GM23338 (cell line): ENCODE data around the gene SLC16A5. TPM values are rescaled to one million over a fixed set of nuclear protein-coding genes. Genes with fewer than 3 reads are reported as not detected.

Experiments used
- ATAC-seq: fragments of 200-7000 bp; cut with Tn5 transposase; 3 replicates; pipeline ENCODE4 v1.9.1; 2020
- DNase-seq: peaks from one replicate; pipeline ENCODE4 v3.0.0-alpha.2; 2015; ENCODE audit warnings: low spot score
- H2AFZ ChIP-seq: fragments of 200-600 bp; sonication (generic); 2 replicates; pipeline ENCODE4 v1.8.0; 2016; ENCODE audit warnings: antibody characterized with exemption, mild to moderate bottlenecking, moderate library complexity
- H3F3A ChIP-seq: fragments of 200-600 bp; sonication (generic); replicated peaks from 2 replicates; pipeline ENCODE4 v1.8.0; 2017; ENCODE audit warnings: antibody characterized with exemption, mixed run types, low read depth
- H3K27ac ChIP-seq: fragments of 200-600 bp; sonication (generic); 2 replicates; pipeline ENCODE4 v1.6.1; 2016; ENCODE audit warnings: low read depth
- H3K27me3 ChIP-seq: fragments of 200-600 bp; sonication (generic); 2 replicates; pipeline ENCODE4 v1.8.0; 2016; ENCODE audit warnings: mild to moderate bottlenecking, mixed run types, moderate library complexity; ENCODE audit not compliant: insufficient read depth
- H3K36me3 ChIP-seq: fragments of 200-600 bp; sonication (generic); 2 replicates; pipeline ENCODE4 v1.8.0; 2016; ENCODE audit warnings: mild to moderate bottlenecking; ENCODE audit not compliant: insufficient read depth
- H3K4me1 ChIP-seq: fragments of 200-600 bp; sonication (generic); 2 replicates; pipeline ENCODE4 v1.8.0; 2016; ENCODE audit warnings: mild to moderate bottlenecking, moderate library complexity; ENCODE audit not compliant: insufficient read depth
- H3K4me2 ChIP-seq: fragments of 200-600 bp; sonication (generic); 2 replicates; pipeline ENCODE4 v1.7.1; 2017; ENCODE audit warnings: mixed run types
- H3K4me3 ChIP-seq: fragments of 200-600 bp; sonication (generic); 2 replicates; pipeline ENCODE4 v1.6.1; 2016; ENCODE audit warnings: mixed run types
- H3K79me2 ChIP-seq: fragments of 200-600 bp; sonication (generic); replicated peaks from 2 replicates; pipeline ENCODE4 v1.8.0; 2017; ENCODE audit warnings: mild to moderate bottlenecking; ENCODE audit not compliant: insufficient read depth
- H3K9me2 ChIP-seq: fragments of 200-600 bp; sonication (generic); 2 replicates; pipeline ENCODE4 v1.8.0; 2017; ENCODE audit not compliant: insufficient read depth
- H4K20me1 ChIP-seq: fragments of 200-600 bp; sonication (generic); replicated peaks from 2 replicates; pipeline ENCODE4 v1.8.0; 2017; ENCODE audit warnings: mild to moderate bottlenecking; ENCODE audit not compliant: insufficient read depth
- H3K27ac Mint-ChIP-seq: 2 replicates; pipeline ENCODE4 v1.8.0; 2020; ENCODE audit warnings: inconsistent platforms, mild to moderate bottlenecking, moderate library complexity, mixed read lengths
- H3K27me3 Mint-ChIP-seq: 3 replicates; pipeline ENCODE4 v1.8.0; 2022; ENCODE audit warnings: low read depth, mild to moderate bottlenecking, moderate library complexity, mixed read lengths, inconsistent platforms; ENCODE audit not compliant: insufficient read depth, poor library complexity
- H3K36me3 Mint-ChIP-seq: 3 replicates; pipeline ENCODE4 v1.8.0; 2021; ENCODE audit warnings: low read depth, mild to moderate bottlenecking, inconsistent platforms, moderate library complexity, mixed read lengths
- H3K4me1 Mint-ChIP-seq: 3 replicates; pipeline ENCODE4 v1.8.0; 2020; ENCODE audit warnings: mild to moderate bottlenecking, inconsistent platforms, mixed read lengths
- H3K4me3 Mint-ChIP-seq: 3 replicates; pipeline ENCODE4 v1.8.0; 2021; ENCODE audit warnings: moderate library complexity, mild to moderate bottlenecking, inconsistent platforms, mixed read lengths
- H3K9me3 Mint-ChIP-seq: 3 replicates; pipeline ENCODE4 v1.8.0; 2020; ENCODE audit warnings: moderate library complexity, mild to moderate bottlenecking, inconsistent platforms, mixed read lengths
- CREB1 ChIP-seq: fragments of 250-450 bp; sonication (Bioruptor Pico); IDR thresholded peaks from 2 replicates; pipeline ENCODE4 v1.5.0; 2020; ENCODE audit warnings: low read depth, mild to moderate bottlenecking, moderate library complexity
- ETS1 ChIP-seq: IDR thresholded peaks from 2 replicates; pipeline ENCODE4 v1.6.1; 2016; ENCODE audit warnings: antibody characterized with exemption
- EZH2 ChIP-seq: fragments of 200-600 bp; sonication (generic); IDR thresholded peaks from one replicate; pipeline ENCODE4 v1.8.0; 2017; ENCODE audit warnings: antibody characterized with exemption, mild to moderate bottlenecking, low read depth; ENCODE audit not compliant: unreplicated experiment
- EZH2phosphoT487 ChIP-seq: fragments of 200-600 bp; sonication (generic); IDR thresholded peaks from one replicate; pipeline ENCODE4 v1.8.1; 2018; ENCODE audit warnings: antibody characterized with exemption; ENCODE audit not compliant: unreplicated experiment
- NANOG ChIP-seq: IDR thresholded peaks from 2 replicates; pipeline ENCODE4 v1.6.1; 2016; ENCODE audit warnings: antibody characterized with exemption, borderline replicate concordance
- POLR2AphosphoS5 ChIP-seq: IDR thresholded peaks from 2 replicates; pipeline ENCODE4 v1.6.1; 2016; ENCODE audit warnings: antibody characterized with exemption, low read depth
- STAT1 ChIP-seq: IDR thresholded peaks from one replicate; pipeline ENCODE4 v1.6.1; 2016; ENCODE audit warnings: antibody characterized with exemption; ENCODE audit not compliant: unreplicated experiment
- ZNF114 ChIP-seq: fragments of 250-450 bp; sonication (Bioruptor Pico); IDR thresholded peaks from 2 replicates; pipeline ENCODE4 v1.5.0; 2020; ENCODE audit warnings: mild to moderate bottlenecking, moderate library complexity
- ZNF331 ChIP-seq: fragments of 250-450 bp; sonication (Bioruptor Pico); IDR thresholded peaks from 2 replicates; pipeline ENCODE4 v1.5.0; 2020; ENCODE audit warnings: low read depth, mild to moderate bottlenecking, moderate library complexity
- polyA plus RNA-seq: library from polyadenylated mRNA; unstranded; fragments of >200 nt; fragmentation: Nextera tagmentation; extraction: Ambion mirVana; gene quantifications from 2 replicates; pipeline ENCODE4 v1.2.1, GENCODE V29; 2016
- total RNA-seq: library from RNA; depleted of rRNA; stranded (reverse); fragments of >200 nt; shearing (Covaris generic); gene quantifications from 2 replicates; pipeline ENCODE4 v1.2.3, GENCODE V29; 2014
- TF ChIP-seq, protein P1 (sequence below): IDR thresholded peaks from one replicate; pipeline ENCODE4 v1.6.1; 2018; ENCODE audit warnings: antibody characterized with exemption; ENCODE audit not compliant: unreplicated experiment
- TF ChIP-seq, protein P2 (sequence below), 2 experiments: fragments of 200-600 bp in 1 of 2; sonication (generic) in 1 of 2; conservative IDR thresholded peaks; 2 replicates each; pipeline versions ENCODE4 v1.5.1 to v1.6.1; 2016 to 2017; ENCODE audit warnings: antibody characterized with exemption in 2 of 2, low read depth in 2 of 2, mild to moderate bottlenecking in 2 of 2, moderate library complexity in 1 of 2

Gene SLC16A5
- total and polyA plus RNA-seq, 2 experiments from 2014 or later, result 7.3 to 40.0 TPM

- no peak overlapping the region for H3K27ac ChIP-seq
- H3K79me2 ChIP-seq, result peaks cover 11% of the 10 kb centered on the region; the same call in 1 of the 2 replicates
- no peaks in the 10 kb centered on the region for H3K27me3 ChIP-seq
- Mint-ChIP-seq H3K4me1 (peaks cover 29% of the 10 kb centered on the region), H3K4me3 (no peak overlapping the region), H3K27ac (no peak overlapping the region), H3K27me3 (peaks cover 17% of the 10 kb centered on the region), H3K9me3 (no peaks in the 10 kb centered on the region; the same call in 2 of the 3 replicates), H3K36me3 (peaks cover 18% of the 10 kb centered on the region)
- no peak for DNase-seq
- peaks cover 13% of the 10 kb centered on the region for H3K4me1 ChIP-seq
- no peaks in the 10 kb centered on the region for H3K9me2 ChIP-seq
- H3K4me3 ChIP-seq, result no peak overlapping the region
- no peak for TF ChIP-seq EZH2
- TF ChIP-seq, protein P1, sequence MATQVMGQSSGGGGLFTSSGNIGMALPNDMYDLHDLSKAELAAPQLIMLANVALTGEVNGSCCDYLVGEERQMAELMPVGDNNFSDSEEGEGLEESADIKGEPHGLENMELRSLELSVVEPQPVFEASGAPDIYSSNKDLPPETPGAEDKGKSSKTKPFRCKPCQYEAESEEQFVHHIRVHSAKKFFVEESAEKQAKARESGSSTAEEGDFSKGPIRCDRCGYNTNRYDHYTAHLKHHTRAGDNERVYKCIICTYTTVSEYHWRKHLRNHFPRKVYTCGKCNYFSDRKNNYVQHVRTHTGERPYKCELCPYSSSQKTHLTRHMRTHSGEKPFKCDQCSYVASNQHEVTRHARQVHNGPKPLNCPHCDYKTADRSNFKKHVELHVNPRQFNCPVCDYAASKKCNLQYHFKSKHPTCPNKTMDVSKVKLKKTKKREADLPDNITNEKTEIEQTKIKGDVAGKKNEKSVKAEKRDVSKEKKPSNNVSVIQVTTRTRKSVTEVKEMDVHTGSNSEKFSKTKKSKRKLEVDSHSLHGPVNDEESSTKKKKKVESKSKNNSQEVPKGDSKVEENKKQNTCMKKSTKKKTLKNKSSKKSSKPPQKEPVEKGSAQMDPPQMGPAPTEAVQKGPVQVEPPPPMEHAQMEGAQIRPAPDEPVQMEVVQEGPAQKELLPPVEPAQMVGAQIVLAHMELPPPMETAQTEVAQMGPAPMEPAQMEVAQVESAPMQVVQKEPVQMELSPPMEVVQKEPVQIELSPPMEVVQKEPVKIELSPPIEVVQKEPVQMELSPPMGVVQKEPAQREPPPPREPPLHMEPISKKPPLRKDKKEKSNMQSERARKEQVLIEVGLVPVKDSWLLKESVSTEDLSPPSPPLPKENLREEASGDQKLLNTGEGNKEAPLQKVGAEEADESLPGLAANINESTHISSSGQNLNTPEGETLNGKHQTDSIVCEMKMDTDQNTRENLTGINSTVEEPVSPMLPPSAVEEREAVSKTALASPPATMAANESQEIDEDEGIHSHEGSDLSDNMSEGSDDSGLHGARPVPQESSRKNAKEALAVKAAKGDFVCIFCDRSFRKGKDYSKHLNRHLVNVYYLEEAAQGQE, result no peak
- no peak for TF ChIP-seq ETS1
- TF ChIP-seq NANOG, result no peak
- TF ChIP-seq EZH2phosphoT487, result no peak
- TF ChIP-seq, protein P2, sequence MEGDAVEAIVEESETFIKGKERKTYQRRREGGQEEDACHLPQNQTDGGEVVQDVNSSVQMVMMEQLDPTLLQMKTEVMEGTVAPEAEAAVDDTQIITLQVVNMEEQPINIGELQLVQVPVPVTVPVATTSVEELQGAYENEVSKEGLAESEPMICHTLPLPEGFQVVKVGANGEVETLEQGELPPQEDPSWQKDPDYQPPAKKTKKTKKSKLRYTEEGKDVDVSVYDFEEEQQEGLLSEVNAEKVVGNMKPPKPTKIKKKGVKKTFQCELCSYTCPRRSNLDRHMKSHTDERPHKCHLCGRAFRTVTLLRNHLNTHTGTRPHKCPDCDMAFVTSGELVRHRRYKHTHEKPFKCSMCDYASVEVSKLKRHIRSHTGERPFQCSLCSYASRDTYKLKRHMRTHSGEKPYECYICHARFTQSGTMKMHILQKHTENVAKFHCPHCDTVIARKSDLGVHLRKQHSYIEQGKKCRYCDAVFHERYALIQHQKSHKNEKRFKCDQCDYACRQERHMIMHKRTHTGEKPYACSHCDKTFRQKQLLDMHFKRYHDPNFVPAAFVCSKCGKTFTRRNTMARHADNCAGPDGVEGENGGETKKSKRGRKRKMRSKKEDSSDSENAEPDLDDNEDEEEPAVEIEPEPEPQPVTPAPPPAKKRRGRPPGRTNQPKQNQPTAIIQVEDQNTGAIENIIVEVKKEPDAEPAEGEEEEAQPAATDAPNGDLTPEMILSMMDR (conservative IDR thresholded peaks at IDR 0.05; ENCODE audit: low read depth in 2 of 2), result no peak
- no peak for TF ChIP-seq ZNF114 (CRISPR knock-in tag)
- no peak for TF ChIP-seq ZNF331 (CRISPR knock-in tag)
- no peak for TF ChIP-seq POLR2AphosphoS5
- no peak for TF ChIP-seq STAT1
- no peak for TF ChIP-seq CREB1 (CRISPR knock-in tag)
- H3K36me3 ChIP-seq, result no peaks in the 10 kb centered on the region
- ATAC-seq, result no peak
- no peak overlapping the region for H2AFZ ChIP-seq
- no peaks in the 10 kb centered on the region; the same call in 1 of the 2 replicates for H4K20me1 ChIP-seq
- H3F3A ChIP-seq, result 0 out of 2 replicates have a peak, but pooled peaks cover 21% of the 10 kb centered on the region
- H3K4me2 ChIP-seq, result no peak overlapping the region
Measured at GRCh38 chr17:75094871-75095399, 7.2 kb downstream of the SLC16A5 start.
